Measurements from ENCODE around the gene TBPL2. TPM values are rescaled to one million over a fixed set of nuclear protein-coding genes. Genes with fewer than 3 reads are reported as not detected.
"Not testable (repeated sequence)": the region's sequence is repeated elsewhere in the genome, so short reads cannot be mapped to it uniquely, and the experiment has no call there.

Gene TBPL2
- total RNA-seq, 1 experiment from 2014 or later, result not detected

- Mint-ChIP-seq H3K27ac (ENCODE audit: low read depth, unreplicated experiment) (no peak overlapping the region), H3K27me3 (ENCODE audit: insufficient read depth, unreplicated experiment) (no peaks in the 10 kb centered on the region), H3K36me3 (ENCODE audit: insufficient read depth, unreplicated experiment) (no peaks in the 10 kb centered on the region), H3K9me3 (ENCODE audit: unreplicated experiment) (no peaks in the 10 kb centered on the region), H3K4me3 (ENCODE audit: unreplicated experiment) (no peak overlapping the region), H3K4me1 (ENCODE audit: insufficient read depth, unreplicated experiment) (peaks cover 11% of the 10 kb centered on the region)
- intact Hi-C loops (cut with micrococcal nuclease), result no loop called here
- DNase-seq (ENCODE audit: unreplicated experiment), result no peak
- no TSS peak for BruUV-seq (replicated peaks)
- ChIA-PET CTCF (no interaction called here), POLR2A (interaction anchor here (0.6 to 2.5 kb wide), 2 partner anchors 14 to 164 kb away, joined by 3 to 12 read pairs; no protein-coding TSS in a partner anchor)
- TF ChIP-seq CTCF (IDR thresholded peaks at IDR 0.05; ENCODE audit: unreplicated experiment), result no peak
These were observed 16.4 kb downstream of the TBPL2 start for GRCh38 chr14:55423969-55424368.

- H3K4me3 Mint-ChIP-seq (ENCODE audit: unreplicated experiment); BruUV-seq (replicated peaks); H3K36me3 Mint-ChIP-seq (ENCODE audit: insufficient read depth, unreplicated experiment); H3K9me3 Mint-ChIP-seq (ENCODE audit: unreplicated experiment); intact Hi-C loops (cut with micrococcal nuclease); H3K27ac Mint-ChIP-seq (ENCODE audit: low read depth, unreplicated experiment); DNase-seq (ENCODE audit: unreplicated experiment); H3K4me1 Mint-ChIP-seq (ENCODE audit: insufficient read depth, unreplicated experiment); H3K27me3 Mint-ChIP-seq (ENCODE audit: insufficient read depth, unreplicated experiment): not testable (repeated sequence)
- ChIA-PET CTCF (interaction anchor here (0.6 to 0.7 kb wide), 2 partner anchors 147 to 528 kb away, joined by 3 to 4 read pairs; no protein-coding TSS in a partner anchor), POLR2A (interaction anchor here (0.5 to 1.0 kb wide), 4 partner anchors 10 to 176 kb away, joined by 3 to 5 read pairs (median 4); no protein-coding TSS in a partner anchor)
These were observed 18.1 kb downstream of the TBPL2 start for GRCh38 chr14:55422338-55422737.

GRCh38 chr14:55419663-55420062 lies 20.8 kb downstream of the TBPL2 start:
- Mint-ChIP-seq H3K4me3 (ENCODE audit: unreplicated experiment) (no peak overlapping the region), H3K36me3 (ENCODE audit: insufficient read depth, unreplicated experiment) (no peaks in the 10 kb centered on the region), H3K27ac (ENCODE audit: low read depth, unreplicated experiment) (no peak overlapping the region), H3K27me3 (ENCODE audit: insufficient read depth, unreplicated experiment) (peaks cover 22% of the 10 kb centered on the region), H3K4me1 (ENCODE audit: insufficient read depth, unreplicated experiment) (no peaks in the 10 kb centered on the region), H3K9me3 (ENCODE audit: unreplicated experiment) (no peaks in the 10 kb centered on the region)
- no peak for DNase-seq (ENCODE audit: unreplicated experiment)
- intact Hi-C loops (cut with micrococcal nuclease), result no loop called here
- POLR2A ChIA-PET, result interaction anchor here (0.9 kb wide), 1 partner anchor 9 kb away, joined by 3 read pairs; no protein-coding TSS in a partner anchor
- BruUV-seq (replicated peaks), result no TSS peak
- CTCF ChIA-PET, result interaction anchor here (0.7 kb wide), 1 partner anchor 12 kb away, joined by 3 read pairs; no protein-coding TSS in a partner anchor
- no peak for TF ChIP-seq CTCF (IDR thresholded peaks at IDR 0.05; ENCODE audit: unreplicated experiment)

GRCh38 chr14:55418411-55418810 lies 22.0 kb downstream of the TBPL2 start:
- no TSS peak for BruUV-seq (replicated peaks)

More at GRCh38 chr14:55418411-55418810, 22.0 kb downstream of the TBPL2 start:
- Mint-ChIP-seq H3K4me1 (ENCODE audit: insufficient read depth, unreplicated experiment) (no peaks in the 10 kb centered on the region), H3K27me3 (ENCODE audit: insufficient read depth, unreplicated experiment) (peaks cover 22% of the 10 kb centered on the region), H3K36me3 (ENCODE audit: insufficient read depth, unreplicated experiment) (no peaks in the 10 kb centered on the region), H3K4me3 (ENCODE audit: unreplicated experiment) (no peak overlapping the region), H3K9me3 (ENCODE audit: unreplicated experiment) (no peaks in the 10 kb centered on the region), H3K27ac (ENCODE audit: low read depth, unreplicated experiment) (no peak overlapping the region)
- ChIA-PET POLR2A (interaction anchor here (0.7 kb wide), 1 partner anchor 292 kb away, joined by 3 read pairs; no protein-coding TSS in a partner anchor), CTCF (interaction anchor here (0.6 to 3.9 kb wide), 2 partner anchors 9 to 161 kb away, joined by 3 to 38 read pairs; no protein-coding TSS in a partner anchor)
- no peak for TF ChIP-seq CTCF (IDR thresholded peaks at IDR 0.05; ENCODE audit: unreplicated experiment)
- intact Hi-C loops (cut with micrococcal nuclease), result no loop called here
- DNase-seq (ENCODE audit: unreplicated experiment), result no peak
